HG03135 (cell line): Measurements from ENCODE around the gene WDR49.

Experiments used
- ATAC-seq: cut with Tn5 transposase; IDR thresholded peaks from one replicate; pipeline ENCODE4 v1.9.1; 2021; ENCODE audit warnings: mild to moderate bottlenecking, moderate library complexity; ENCODE audit not compliant: unreplicated experiment

The WDR49 gene

DNA sequence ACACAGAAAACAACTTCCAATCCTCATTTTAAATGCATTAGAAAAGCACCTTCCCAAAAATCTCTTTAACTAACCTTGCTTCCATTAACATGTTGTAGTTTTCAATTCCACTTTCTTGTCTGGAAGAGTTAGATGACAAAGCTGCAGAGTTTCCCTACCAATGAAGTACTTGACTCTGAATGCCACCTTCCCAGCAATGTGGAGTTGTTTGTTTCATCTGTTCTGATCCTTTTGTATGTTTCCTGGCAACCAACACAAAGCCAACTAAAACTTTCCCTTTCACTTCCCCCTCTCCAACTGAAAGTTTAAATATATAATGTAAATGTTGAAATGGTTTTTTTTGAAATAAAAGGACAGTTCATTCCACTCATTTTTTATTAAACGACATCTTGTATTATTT is at the start of gene WDR49:
Gene WDR49 (minus strand): TSS at position 183 of the 400 bp plus-strand sequence. CDS start 517 bp downstream, outside the sequence.
- peak; percentile 48 for ATAC-seq

DNA sequence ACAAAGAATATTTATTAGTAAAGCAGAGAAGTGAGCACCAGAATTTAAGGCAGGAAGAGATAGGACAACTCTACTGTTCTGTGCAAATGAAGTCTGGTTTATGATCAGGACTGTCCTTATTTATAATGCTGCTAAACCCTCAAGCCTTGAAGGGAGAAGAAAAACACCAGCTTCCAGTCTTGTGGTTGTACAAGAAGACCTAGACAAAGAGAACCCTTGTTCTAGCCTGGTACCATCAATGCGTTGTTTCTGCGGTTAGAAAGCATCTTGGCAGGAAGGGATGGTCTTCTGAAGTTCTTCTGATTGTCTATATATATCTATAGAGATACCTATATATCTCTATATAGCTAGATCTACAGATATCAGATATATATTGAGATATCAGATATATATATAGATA is 47.2 kb upstream of the WDR49 start:
- ATAC-seq = no peak

DNA sequence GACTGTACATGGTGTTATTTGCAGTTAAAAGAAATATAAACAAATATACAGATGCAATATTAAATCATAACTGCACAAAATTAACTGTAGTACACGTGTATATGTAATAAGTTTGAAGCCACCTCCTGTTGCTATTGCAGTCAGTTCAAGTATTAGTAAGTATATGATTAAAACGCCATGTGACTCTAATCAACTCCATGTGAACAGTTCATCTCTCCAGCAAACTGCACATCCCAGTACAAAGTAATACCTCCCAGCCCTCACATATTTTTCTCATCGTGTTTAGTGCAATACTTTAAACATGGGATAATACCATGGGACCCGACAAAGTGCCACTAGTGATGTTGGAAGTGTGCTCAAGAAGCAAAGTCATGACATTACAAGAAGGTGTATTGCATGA is 46.3 kb upstream of the WDR49 start:
- no peak for ATAC-seq

DNA sequence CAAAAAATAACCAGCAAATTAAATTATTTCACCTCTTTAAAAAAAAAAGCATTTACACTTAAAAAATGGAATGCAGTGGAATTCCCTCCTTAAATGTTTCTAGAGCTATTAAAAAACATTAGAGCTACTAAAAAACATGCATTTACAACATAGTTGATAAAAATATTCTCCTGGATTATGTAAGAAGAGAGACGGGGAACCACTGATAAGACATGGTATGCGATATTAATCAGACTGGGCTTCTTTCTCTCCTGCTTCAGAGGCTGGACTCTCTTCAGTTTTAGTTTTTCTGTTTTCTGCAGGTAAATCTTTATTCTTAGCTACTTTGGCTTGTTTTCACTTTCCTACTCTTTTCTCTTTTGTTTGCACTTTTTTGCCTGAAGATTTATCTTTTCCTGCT is 40.4 kb upstream of the WDR49 start:
- no peak for ATAC-seq

DNA sequence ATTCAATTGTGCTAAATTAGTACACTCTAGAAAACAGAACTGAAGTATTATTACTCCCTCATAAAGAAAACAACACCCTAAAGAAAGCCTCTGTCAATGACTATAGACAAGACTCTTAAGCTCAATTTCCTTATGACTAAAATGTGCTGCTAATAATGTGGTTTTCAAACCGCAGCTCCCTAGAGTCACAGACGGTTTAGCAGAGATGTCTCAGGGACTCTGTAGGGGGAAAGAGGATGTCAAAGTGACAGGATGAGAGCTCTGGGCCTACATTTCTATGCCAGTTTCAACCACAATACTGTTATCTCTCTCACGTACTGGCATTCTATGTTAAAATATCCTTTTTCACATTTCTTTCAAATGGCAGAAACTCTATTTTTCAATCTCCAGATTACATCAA is 37.6 kb upstream of the WDR49 start:
- ATAC-seq = peak; percentile 100

DNA sequence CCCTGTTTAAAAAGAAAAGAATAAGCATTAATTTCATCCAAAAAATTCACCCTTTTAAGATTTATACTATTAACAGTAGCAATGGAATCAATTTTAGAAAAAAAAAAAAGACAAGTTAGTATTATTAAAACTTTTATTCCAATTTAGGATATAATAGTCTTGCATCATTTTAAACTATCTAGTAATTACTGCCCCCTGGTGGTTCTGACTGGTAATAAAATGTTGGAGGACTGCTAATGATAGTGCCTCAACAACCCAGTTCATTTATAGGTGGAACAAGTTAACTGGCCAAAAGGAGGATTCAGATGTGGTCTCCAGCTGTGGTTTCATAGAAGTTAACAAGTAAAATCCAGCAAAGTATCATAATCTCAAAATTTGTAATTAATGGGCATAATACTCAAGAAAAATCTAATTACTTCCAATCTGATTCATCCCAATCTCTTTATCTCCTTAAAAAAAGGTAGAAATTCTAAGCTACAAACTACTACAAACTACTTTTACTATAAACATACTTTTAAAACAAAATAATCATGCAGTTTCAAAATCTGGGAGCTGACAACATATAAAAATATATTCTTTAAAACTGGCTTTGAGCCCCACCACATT is 30.7 kb upstream of the WDR49 start:
- ATAC-seq = peak; percentile 83

DNA sequence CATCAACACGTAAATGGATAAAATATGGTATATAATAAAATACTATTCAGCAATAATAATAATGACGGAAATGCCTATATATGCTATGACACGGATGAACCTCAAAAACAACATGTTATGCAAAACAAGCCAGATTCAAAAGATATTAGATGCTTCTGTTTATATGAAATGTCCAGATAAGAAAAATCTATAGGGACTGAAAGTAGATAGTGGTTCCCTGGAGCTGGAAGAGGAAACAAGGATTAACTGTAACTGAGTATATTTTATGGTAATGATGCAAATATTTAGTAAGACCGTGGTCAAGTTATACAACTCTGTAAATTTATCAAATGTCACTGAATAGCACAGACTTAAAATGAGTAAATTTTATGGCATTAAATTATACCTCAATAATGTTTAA is 25.8 kb upstream of the WDR49 start:
- no peak for ATAC-seq

DNA sequence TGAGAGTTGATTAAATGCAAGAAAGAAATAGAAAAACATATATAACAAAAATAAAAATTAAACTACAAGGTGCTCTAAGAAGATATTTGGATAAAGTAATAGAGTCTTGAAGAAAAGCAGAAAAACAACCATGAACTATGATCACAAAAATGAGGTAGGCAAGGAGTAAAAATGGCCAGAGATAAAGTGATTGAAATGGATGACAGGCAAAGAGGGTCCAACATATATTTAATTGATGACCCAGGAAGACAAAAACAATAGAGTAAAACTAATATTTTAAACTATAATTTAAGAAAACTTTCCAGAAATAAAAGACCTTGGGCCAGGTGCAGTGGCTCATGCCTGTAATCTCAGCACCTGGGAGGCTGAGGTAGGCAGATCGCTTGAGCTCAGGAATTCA is 22.1 kb upstream of the WDR49 start:
- ATAC-seq = no peak

DNA sequence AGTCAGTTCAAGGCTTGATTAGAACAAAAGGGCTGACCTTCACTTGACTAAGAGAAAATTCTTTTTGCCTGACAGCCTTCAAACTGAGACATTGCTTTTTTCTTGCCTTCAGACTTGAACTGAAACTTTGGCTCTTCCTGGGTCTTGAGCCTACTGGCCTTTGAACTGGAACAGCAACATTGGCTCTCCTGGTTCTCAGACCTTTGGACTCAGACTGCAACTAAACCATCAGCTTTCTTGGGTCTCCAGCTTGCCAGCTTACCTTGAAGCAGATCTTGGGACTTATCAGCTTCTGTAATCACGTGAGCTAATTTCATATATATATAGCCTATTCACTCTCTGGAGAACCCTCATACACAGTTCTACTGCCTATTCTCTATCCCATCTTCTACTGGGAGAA is 19.5 kb upstream of the WDR49 start:
- no peak for ATAC-seq

DNA sequence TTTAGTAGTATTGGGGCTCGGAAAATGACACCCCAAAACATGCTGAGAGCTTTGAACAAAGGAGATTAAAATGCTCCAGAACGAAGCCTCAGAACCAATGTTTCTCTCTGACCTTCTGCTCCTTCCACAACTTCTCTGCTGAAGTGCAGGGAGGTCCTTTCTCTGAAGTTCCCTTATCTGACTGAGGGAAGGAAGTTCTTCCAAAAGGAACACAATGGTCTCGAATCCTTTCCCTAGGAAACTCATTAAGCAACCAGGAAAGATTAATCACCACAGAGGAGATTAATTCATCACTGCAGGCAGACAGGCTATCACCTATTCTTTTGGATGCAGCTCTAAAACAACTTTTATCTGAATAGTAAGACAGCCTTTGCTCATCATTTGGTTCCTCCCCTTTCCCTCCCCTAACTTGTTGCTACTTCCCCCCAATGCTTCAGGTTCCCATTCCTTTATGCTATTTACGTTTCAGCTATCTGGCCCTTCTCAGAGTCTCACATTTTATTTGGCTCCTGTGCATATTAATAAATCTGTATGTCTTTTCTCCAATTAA is 18.2 kb upstream of the WDR49 start:
- no peak for ATAC-seq

DNA sequence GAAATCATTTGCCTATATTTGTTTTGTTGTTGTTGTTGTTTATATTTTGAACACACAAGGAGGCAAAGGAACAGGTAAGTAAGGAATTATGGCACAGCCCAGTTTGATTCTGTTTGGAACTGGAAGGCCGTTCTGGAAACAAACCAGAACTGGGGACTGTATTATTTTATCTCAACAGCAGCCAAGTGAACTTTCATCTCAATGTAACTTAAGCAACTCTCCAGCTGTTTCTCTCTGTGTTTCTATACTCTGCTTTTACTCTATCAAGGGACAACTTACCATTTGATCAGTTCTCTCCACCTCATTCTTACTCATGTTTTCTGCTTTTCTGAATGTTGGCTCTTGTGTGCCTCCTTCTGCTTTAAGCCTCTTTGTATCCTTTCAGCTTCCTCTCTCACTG is 16.0 kb upstream of the WDR49 start:
- ATAC-seq = no peak

DNA sequence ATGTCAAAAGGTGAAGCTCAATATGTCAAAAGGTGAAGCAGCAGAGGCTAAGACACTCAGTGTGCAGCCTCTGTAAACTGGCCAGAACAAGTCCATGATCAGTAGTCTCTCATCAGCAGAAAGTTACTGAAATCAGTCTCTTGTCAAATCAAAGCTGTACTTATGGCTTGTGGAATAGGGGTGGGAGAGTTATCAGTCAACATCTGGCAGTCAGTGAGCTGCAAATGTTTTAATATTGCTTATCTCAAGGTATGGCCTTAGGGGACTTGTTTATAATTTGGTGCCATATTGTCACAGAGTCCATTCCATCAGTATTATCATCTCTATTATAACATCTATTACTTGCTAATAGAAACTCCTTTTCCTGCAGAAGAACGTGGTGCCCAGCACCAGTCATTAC is 14.9 kb upstream of the WDR49 start:
- no peak for ATAC-seq

DNA sequence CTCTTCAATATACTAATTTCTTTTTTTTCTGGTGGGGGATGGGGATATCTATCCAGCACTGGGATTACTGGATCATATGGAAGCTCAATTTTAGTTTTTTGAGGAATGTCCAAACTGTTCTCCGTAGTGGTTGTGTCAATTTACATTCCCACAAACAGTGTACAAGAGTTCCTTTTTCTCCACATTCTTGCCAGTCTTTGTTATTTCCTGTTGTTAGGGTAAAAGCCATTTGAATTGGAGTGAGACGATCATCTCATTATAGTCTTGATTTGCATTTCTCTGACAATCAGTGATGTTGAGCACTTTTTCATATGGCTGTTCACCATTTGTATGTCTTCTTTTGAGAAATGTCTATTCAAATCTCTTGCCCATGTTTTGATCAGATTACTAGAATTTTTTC is 12.8 kb upstream of the WDR49 start:
- ATAC-seq = no peak

DNA sequence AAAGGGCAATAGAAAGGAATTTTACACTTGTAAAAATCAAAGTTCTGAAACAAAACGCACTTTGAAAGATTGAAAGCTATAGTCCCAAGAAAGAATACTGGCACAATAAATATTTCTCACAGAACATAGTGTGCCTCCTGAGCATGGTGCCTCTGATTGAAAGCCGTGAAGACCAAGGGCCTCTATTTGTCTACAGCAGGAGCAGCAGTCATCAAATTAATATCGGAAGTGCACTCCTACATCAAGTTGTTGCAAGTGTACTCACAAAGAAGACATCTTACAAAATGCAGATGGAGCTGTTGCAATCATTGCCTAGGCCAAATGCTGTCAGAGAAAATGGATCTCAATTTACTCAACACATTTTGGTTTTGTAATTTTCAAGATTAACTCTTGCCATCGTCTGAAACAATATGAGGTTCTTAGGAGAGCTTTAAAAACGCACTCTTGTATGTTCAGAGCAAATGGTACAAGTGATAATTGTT is 9.2 kb upstream of the WDR49 start:
- no peak for ATAC-seq

DNA sequence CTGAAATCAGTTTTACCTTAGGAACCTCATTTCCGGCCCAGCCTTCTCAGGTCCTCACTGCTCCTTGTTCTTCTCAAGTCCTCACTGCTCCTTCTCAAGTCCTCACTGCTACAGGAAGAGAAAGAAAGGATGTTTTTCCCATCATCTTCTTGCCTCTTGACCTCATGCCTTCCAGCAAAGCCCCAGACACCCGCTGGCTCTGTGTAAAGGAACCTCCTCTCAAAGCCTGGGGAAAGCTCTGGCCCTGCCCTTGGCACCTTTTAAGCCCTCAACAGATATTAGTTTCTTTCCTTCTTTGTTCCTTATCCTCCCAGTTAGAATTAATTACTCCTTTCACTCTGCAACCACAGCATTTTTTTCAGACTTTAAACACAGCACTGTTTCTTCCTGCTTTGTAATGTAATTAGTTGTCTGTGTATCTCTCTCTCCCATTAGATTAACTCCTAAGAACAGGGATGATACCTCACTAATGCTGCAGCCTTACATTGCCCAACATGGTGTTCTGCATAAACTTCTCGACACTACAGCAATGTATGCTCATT is 4.0 kb upstream of the WDR49 start:
- ATAC-seq = no peak

DNA sequence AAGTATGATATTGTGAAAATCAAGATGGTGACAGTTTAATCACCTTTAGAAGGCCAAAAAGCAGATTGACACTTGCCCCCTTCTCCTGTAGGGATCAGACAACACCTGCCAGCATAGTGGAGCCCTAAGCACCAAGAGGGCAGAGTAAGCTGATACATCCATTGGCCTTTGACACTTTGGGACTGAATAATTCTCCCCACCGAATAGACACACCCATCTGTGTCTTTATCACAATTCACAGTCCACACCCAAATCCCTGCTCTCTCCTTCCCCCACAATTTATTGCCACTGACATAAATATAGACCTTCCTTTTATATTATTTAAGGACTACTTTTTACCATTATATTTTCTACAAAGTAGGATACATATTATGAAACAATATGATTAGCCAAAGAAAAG is 3.1 kb upstream of the WDR49 start:
- no peak for ATAC-seq

DNA sequence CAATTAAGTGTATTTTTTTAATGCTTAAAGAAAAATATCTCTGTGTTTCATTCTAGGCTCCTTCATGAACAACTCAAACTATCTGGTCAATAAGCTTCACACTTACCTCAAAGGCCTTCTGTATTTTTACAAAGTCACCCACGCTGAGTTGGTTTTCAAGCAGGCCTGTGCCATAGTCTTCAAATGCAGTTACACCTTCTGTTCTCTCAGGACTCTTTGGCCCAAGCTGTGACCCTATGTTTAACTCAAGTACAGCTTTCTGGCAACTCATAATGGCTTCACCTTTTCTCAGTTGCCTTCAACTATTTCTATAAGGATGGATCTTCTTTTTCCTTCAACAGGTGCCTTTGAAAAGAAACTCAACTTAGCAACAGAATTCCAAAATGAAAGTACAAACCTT is 587 bp downstream of the WDR49 start:
- ATAC-seq = no peak

DNA sequence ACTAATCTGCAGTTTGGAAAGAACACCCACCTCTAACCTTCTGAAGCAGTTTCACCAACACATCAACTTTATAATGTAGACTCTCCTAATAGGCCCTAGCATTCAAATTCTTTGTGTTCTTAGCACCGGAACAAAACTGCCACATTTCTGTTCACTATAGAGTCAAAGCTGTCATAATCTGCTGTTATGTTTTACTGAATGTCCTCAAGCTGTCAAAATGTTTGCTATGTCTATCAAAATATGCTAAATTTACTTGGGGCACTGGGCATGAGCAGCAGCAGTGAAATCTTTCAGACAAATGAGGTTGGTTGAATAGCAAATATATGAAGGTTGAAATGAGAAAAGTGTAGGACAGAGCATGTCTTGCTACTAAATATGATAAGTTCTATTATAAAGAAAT is 1.9 kb downstream of the WDR49 start:
- ATAC-seq = no peak

DNA sequence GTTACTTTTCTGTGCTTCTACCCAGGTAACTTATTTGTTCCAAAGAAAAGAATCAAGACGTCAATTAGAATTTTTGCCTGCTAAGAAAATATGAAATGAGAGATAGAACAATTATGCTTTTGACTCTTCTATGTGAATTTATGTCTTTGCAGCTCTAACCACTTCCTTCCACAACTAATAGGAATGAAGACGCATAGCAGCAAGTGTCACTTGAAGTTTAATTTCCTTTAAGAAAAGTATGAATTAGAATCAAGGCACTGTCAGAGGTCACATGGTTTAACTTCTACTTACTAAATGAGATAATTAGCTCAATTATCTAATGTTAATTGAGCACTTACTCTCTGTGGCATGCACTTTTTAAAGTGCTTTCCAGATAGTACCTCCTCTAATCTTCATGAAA is 3.3 kb downstream of the WDR49 start:
- ATAC-seq = no peak

DNA sequence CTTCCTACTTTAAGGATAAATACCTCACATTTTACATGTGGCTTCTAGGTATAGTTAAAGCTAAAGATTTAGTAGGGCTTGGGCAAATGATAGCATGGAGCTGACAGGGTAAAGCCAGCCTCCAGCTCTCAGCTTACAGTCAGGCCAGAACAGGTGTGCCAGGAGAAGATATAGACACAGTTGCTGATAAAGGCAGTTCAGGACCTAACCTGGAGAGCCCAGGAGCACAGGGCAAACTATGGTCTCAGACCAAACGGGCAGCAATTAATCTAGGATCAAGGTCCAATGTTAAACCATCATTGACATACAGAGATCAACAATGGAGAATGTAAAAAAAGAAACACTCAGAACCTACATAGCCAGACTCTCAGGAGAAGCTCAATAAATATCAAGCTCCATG is 4.0 kb downstream of the WDR49 start:
- no peak for ATAC-seq

DNA sequence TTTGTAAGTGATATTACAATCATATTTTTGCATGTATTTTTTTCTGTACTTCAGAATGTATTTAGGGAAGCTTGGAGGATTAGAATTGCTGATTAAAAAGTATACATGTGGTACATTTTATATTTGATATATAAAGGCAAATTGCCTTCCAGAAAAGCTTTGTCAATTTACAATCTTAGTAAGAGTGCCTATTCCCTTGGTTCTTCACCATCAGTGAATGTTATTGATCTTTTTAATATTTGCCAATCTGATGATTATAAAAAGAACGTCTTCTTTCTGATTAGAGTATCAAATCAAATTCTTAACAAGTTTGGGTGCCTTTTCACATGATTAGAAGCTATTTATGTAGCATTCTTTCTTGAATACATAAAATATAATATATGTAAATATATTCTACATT is 9.1 kb downstream of the WDR49 start:
- ATAC-seq = no peak

DNA sequence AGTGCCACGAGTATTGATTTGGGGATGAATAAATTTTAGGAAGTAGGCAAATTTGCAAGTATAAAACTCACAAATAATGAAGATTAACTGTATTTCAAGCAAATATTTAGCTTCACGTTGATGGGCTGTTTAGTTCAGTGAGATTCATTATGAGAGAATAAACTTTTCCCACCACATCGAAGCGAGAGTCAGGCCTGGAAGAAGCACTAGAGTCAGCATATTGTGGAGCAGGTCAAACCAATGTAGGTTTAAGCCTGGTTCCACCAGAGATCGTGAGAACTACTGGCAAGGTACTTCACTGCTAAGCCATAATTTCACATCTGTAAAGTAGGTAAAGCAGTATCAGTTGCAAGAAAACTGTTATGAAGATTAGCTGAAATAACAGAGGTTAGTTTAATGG is 22.3 kb downstream of the WDR49 start:
- ATAC-seq = no peak

DNA sequence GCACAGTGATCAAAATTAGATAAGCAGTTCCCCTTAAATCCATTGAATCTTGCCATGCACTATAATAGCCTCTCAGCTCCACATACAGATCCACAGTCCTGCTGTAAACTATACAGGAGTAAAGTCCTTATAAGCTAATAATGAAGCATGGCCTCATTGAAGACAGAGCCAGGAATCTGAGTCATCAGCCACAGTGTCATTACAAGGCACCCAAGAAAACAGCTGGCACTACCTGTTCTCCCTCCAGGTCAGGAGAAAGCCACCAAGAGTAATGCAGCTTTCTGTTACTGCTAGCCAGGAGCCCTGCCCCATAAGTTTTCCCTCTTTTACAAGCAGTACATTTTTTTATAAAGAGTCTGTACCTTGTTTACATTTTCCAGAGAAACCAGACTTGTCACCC is 27.3 kb downstream of the WDR49 start:
- no peak for ATAC-seq
